HG02642 (cell line): ENCODE data around the gene ABCA5.

Experiments used
- ATAC-seq: cut with Tn5 transposase; IDR thresholded peaks from one replicate; pipeline ENCODE4 v1.9.1; 2021; ENCODE audit warnings: mild to moderate bottlenecking; ENCODE audit not compliant: unreplicated experiment, poor library complexity

The ABCA5 gene

GRCh38 chr17:69269131-69269998 lies 57.6 kb downstream of the ABCA5 start:
- no peak for ATAC-seq

DNA sequence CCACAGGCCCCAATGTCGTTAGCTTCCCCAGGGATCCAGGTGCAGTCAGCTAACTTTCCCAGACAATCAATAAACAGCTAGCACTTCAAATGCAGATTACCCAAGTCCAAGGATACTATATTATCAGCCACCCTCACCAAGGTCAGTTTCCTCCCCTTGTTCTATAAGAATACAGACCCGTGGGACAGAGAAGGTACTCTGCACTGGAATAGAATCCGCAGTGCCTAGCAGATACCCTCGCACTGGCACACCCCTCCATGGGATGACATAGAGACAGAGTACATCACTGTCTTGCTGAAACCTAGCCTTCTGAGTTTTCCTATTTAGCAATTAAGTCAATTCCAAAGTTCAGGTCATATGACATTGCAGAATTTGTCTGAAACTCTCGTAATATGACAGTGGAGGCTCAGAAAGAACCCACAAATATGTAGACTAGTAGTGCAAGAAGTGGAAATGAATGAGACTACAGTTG lies 58.4 kb downstream of the ABCA5 start:
- ATAC-seq, result no peak

DNA sequence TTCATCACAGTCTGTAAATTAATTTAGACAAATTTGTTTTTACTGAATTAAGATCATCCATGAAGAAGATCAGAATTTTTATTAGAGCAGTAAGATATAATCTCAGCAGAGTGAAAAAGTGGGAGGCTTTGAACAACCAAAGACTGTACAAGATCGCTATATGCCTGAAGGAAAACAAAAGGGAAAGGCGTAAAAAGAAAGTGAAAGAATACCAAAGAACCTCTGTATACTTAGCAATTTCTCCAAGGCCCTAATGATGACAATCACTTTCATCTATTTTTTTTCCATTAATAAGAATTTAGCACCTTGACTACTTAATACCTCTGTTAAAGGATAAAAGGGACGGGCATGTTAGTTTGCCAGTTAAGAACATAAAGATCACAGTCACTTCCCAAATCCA lies 59.7 kb downstream of the ABCA5 start:
- no peak for ATAC-seq

- no peak for ATAC-seq
These were observed 61.1 kb downstream of the ABCA5 start for GRCh38 chr17:69265873-69266272.

DNA sequence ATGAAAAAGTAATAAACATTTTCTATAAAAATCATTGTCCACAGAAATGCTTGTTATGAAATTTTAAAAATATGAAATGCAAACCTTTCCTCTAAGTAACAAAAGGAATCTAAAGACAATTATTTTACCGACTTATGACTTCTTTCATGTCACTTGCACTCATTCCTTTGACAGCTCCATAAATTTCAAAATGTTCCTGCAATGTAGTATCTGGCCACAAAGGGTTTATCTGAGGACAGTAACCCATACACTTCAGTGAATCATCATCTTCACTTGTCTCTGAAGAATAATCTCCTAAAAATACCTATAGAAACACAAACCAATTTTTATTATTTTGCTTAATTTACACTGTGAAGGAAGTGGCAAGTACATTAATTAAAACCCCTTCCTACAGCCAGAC lies 72.7 kb downstream of the ABCA5 start:
- no peak for ATAC-seq

DNA sequence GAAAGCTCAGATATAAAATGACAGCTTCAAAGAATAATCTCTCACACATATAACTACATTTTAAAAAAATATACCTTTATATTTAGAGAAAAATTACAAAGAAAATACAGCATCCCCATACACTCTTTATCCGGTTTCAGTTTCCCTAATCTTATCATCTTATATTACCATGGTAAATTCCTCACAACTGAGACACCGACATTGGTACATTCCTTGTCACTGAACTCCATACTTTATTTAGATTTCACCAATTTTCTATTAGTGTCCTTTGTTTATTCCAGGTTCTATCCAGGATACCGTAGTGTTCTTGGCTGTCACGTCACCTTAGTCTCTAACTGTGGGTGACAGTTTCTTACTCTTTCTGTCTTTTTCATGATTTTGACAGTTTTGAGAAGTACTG lies 76.3 kb downstream of the ABCA5 start:
- ATAC-seq, result no peak

DNA sequence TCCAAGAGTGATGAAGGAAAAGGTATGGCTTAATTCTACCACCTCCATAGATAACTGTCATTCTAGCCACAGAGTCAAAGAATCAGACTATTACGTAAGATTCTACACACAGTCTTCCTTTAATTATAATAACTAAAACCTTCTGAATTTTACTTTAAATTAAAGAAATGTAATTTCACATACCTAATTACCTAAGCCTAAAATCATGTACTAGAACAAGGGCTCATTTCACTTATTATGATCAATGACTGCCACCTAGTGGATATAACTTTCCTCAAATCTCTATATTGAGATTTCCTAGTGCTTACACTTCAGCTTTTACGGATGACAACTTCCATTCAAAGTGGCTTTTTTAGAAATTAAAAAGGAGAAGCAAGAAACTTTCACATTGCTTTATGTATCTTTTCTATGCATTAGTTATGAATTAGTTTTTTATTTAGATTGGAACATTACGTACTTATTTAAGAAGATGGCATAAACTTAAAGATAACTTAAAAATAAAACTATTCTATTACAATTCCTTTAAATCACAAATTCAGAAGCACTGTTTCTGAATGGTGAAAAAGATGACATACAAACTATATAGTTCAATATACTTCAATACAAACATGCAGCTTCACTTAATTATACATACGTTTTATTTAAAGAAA lies 80.1 kb downstream of the ABCA5 start:
- no peak for ATAC-seq

- no peak for ATAC-seq
These were observed 80.7 kb downstream of the ABCA5 start for GRCh38 chr17:69246202-69246601.

DNA sequence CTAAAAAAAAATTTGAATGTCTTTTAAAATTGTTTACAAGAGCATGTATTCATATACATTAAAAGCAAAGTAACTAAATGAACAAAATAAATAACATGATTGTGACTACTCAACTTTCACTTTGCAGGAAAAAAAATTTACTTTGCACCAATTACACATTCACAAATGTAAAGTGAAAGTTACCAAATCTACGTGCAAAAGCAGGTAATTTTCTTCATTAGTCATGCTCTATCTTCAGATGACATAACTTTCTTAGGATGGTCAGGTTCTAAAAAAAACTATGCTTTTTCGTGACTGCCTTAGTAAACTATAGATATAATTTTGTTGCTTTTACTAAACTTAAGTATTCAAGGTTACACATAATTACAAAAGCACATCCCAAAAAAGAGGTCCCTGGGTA lies 81.3 kb downstream of the ABCA5 start:
- ATAC-seq, result no peak

GRCh38 chr17:69239611-69240600 lies 87.0 kb downstream of the ABCA5 start:
- no peak for ATAC-seq

DNA sequence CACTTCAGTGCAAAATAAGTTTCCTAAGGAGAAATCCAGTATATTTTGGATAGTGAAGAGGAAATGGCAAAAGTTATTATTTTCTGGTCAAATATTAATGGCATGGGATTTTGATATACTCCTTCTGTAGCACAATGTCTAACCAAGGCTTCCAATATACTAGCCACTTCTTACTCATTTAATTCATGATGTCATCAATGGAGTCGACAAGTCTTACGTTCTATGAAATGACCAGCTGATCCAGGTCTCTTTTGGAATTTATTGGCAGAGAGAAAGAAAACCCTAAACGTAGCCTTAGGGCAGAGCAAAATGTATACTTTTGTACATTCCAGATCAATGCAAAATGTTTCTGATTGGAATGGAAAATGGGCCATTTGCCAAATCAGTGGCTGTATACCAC lies 90.0 kb downstream of the ABCA5 start:
- no peak for ATAC-seq

DNA sequence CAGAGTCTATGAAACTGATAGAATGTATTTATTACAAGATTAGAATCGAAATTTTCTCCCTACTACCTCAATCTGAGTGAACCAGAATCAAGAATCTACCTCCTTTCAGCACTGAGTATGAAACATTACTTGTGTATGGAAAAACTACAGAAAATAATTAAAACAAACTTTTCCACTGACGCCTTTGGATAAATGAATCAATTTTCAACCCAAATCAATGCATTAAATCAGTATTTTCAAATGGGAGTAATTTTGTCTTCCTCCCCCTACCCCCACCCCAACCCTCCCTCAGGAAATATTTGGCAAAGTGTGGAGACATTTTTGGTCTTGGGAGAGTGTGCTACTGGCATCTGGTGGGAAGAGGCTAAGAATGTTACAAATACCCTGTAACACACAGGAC lies 90.5 kb downstream of the ABCA5 start:
- no peak for ATAC-seq

DNA sequence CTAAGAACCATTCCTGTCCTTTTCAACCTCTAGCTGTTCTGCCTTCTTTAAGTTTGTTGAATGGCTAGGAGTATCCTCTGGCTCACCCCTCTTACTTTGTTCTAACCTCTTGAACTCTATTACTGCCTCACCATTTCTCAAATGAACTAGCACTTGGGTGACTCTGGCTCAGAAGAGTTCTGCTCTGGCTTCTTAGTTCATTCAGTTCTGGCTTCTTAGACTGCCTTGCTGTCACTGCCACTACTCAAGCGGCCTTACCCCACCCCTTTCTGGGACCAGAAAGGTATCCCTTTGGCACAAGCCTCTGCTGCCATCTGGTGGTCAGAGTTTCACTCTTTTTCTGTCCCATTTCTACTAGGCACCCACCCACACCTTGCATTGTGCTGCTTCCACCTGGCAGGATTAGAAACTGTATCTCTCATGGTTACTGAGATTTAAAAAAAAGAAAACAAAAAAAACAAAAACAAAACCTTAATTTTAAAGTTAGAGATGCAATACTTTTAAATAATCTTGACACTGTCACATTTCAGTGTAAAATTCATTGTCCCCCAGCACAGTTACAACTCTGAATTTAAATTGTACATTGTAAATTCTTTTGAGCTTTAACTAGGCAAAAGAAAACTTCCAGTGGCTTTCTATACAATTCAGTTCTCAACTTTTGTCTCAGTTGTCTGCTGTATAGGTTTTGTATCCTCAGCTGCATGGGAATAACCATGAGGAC lies 91.4 kb downstream of the ABCA5 start:
- peak; percentile 92 for ATAC-seq

- no peak for ATAC-seq
These were observed 94.3 kb downstream of the ABCA5 start for GRCh38 chr17:69232650-69233049.

DNA sequence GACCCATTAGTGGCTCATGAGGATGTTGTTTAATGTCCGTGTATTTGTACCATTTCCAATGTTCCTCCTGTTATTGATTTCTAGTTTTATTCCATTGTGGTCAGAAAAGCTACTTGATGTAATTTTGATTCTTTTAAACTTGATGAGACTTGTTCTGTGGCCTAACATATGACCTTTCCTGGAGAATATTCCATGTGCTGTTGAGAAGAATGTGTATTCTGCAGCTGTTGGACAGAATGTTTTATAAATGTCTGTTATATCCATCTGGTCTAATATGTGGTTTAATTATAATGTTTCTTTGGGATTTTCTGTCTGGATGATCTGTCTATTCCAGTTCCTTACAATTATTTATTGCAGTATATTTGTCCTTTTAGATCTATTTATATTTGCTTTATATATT lies 95.4 kb downstream of the ABCA5 start:
- no peak for ATAC-seq

GRCh38 chr17:69230939-69231338 lies 96.0 kb downstream of the ABCA5 start:
- ATAC-seq, result no peak

DNA sequence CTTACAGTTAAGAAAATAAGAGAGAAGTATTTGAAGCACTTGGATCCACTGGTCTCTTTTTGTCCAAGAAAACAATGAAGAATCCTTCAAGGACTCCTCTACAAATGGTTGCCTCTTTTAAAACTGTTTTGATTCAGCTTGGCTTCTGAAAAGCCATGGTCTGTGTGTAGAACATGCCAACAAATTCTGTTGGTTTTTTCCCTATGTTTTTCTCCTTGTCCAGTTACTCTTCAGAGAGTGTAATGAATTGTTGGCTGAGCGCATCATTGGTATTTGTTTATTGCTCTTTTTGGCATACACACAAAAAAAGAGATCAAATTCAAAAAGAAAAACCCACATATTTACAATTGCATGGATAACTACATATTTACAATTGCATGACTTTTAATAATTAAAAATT lies 98.4 kb downstream of the ABCA5 start, which contains the start of gene ABCA10:
Gene ABCA10 (minus strand): TSS at position 249 of the 400 bp plus-strand sequence. CDS start 3,466 bp downstream, outside the sequence.
- no peak for ATAC-seq

DNA sequence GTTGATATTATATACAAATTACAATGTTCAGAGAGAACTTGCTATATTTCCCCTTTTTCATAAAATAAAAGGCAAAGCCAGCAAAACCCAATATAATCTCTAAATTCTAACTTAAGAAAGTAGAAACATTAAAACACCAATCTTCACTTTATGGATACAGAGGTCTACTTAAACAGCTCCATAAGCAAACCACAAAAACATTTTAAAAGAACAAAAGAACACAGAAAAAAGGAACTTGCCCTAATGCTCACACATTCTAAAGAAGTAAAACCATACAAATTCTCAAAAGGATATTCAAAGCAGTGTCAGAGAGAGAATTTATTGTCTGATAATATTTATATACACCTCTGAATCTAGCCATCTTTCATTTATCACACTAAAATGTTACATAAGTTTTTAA lies 98.9 kb downstream of the ABCA5 start:
- no peak for ATAC-seq

DNA sequence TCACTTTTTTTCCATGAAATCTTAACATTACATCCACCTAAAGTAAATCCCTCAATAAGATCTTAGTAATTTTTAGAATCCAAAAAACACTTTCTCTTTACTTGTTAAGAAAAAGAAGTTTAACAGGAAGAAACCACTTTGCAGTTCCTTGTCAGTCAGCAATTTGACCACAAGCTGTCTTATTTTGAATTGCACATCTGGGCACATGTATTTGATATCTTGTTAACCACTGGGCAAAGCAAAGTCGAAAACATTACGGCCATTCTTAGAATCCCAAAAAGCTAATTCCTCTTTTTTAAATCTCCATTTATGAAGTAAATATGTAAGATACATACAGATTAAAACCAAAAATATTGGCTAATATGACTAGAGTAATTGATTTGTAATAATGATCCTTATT lies 99.4 kb downstream of the ABCA5 start:
- no peak for ATAC-seq

- peak; percentile 44 for ATAC-seq
These were observed 103.1 kb downstream of the ABCA5 start for GRCh38 chr17:69223809-69224208.
